Transverse colon (tissue), 4 donors: ENCODE results near the gene C10orf67. TPM values are rescaled to one million over a fixed set of nuclear protein-coding genes. Genes with fewer than 3 reads are reported as not detected.

Source experiments
- DNase-seq: peaks from one replicate; pipeline ENCODE4 v3.0.0-alpha.2; 2019
- H3K27ac ChIP-seq, 4 donors: fragments of 200-600 bp; sonication (generic); 2 replicates each; pipeline ENCODE4 v1.5.1; 2016 to 2018; ENCODE audit warnings: inconsistent platforms in 4 of 4
- H3K27me3 ChIP-seq: fragments of 200-600 bp; sonication (generic); 2 replicates; pipeline ENCODE4 v1.5.1; 2017; ENCODE audit warnings: inconsistent platforms
- H3K36me3 ChIP-seq, 4 donors: fragments of 200-600 bp; sonication (generic); 2 replicates each; pipeline ENCODE4 v1.5.1; 2017 to 2019; ENCODE audit warnings: inconsistent platforms in 4 of 4
- H3K4me1 ChIP-seq, 4 donors: fragments of 200-600 bp; sonication (generic); 2 replicates each; pipeline ENCODE4 v1.5.1; 2017 to 2020; ENCODE audit warnings: inconsistent platforms in 4 of 4
- H3K4me3 ChIP-seq, 4 donors: fragments of 200-600 bp; sonication (generic); 1 replicate in 1 of 4; 2 replicates in 3 of 4; pipeline versions ENCODE4 v1.5.1 to v1.6.1; 2017 to 2019; ENCODE audit warnings: inconsistent platforms in 4 of 4
- H3K9me3 ChIP-seq, 2 donors: fragments of 200-600 bp; sonication (generic); 2 replicates each; pipeline ENCODE4 v1.5.1; 2017 to 2019; ENCODE audit warnings: inconsistent platforms in 2 of 2
- EP300 ChIP-seq: sonication (generic); formaldehyde crosslinking; IDR thresholded peaks from one replicate; pipeline ENCODE4 v1.6.1; 2017; ENCODE audit warnings: antibody characterized with exemption, low read depth
- POLR2A ChIP-seq: fragments of 450-650 bp; IDR thresholded peaks from one replicate; pipeline ENCODE4 v1.6.1; 2016; ENCODE audit warnings: antibody characterized with exemption, mild to moderate bottlenecking, moderate library complexity
- POLR2AphosphoS5 ChIP-seq, 3 donors: sonication (generic); formaldehyde crosslinking; IDR thresholded peaks; one replicate each; pipeline ENCODE4 v1.6.1; 2016; ENCODE audit warnings: antibody characterized with exemption in 3 of 3
- WGBS, 2 donors: methylation state at CpG; one replicate each; pipeline ENCODE4 v1.1.5; 2018; ENCODE audit warnings: low coverage in 1 of 2; 5-methylcytosine and 5-hydroxymethylcytosine counted together
- in situ Hi-C, 4 donors: fragments of 200-750 bp; cut with MboI; loops; one replicate each; pipeline versions ENCODE4 v1.15.0 to v1.15.1; 2017; ENCODE audit warnings: low sequenced_read_pairs in 3 of 4, low pct_ligation_motif_present in 1 of 4, low pct_unique_long_range_greater_than_20kb in 1 of 4
- intact Hi-C: fragments of 100-400 bp; cut with DNase I; formaldehyde crosslinking; loops from one replicate; pipeline ENCODE4 v1.15.1; 2023; ENCODE audit warnings: low total_unique reads
- total RNA-seq, 4 donors: library from RNA; depleted of rRNA; stranded (reverse); fragments of >200 nt; gene quantifications; one replicate each; pipeline ENCODE4 v1.1.0, GENCODE V29; 2016
- TF ChIP-seq, protein P1 (sequence below), 5 experiments: fragments of 200-600 bp in 3 of 5; fragments of 450-650 bp in 2 of 5; sonication (generic) in 3 of 5; IDR thresholded peaks; 1 replicate in 2 of 5; 2 replicates in 3 of 5; pipeline ENCODE4 v1.5.1; 2016 to 2017; ENCODE audit warnings: antibody characterized with exemption in 5 of 5, inconsistent platforms in 3 of 5, mild to moderate bottlenecking in 2 of 5, moderate library complexity in 1 of 5

Gene C10orf67
- total RNA-seq, 4 donors from 2014 or later: not detected

DNA sequence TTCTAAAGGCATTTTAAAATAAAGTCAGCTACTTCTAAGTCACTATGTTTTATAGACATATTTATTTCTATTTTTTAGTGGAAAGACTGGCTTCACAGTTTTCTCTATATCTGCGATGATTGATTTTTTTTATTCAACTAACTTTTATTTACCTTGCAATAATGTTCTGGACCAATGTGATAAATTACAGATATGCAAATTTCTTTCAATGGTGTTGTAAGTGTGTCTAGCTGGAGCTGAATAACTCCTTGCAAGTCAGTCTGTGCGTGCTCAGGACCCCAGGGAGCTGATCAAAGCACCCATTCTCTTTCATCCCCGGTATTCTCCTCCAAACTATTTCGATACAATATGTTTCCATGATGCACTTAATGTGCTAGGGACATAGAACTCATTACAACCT is 142.8 kb downstream of the C10orf67 start:
- no peaks in the 10 kb centered on the region for H3K9me3 ChIP-seq
- in situ Hi-C loops: no loop called here
- H3K27me3 ChIP-seq: peaks cover 89% of the 10 kb centered on the region
- H3K4me3 ChIP-seq: no peak overlapping the region
- TF ChIP-seq, protein P1, sequence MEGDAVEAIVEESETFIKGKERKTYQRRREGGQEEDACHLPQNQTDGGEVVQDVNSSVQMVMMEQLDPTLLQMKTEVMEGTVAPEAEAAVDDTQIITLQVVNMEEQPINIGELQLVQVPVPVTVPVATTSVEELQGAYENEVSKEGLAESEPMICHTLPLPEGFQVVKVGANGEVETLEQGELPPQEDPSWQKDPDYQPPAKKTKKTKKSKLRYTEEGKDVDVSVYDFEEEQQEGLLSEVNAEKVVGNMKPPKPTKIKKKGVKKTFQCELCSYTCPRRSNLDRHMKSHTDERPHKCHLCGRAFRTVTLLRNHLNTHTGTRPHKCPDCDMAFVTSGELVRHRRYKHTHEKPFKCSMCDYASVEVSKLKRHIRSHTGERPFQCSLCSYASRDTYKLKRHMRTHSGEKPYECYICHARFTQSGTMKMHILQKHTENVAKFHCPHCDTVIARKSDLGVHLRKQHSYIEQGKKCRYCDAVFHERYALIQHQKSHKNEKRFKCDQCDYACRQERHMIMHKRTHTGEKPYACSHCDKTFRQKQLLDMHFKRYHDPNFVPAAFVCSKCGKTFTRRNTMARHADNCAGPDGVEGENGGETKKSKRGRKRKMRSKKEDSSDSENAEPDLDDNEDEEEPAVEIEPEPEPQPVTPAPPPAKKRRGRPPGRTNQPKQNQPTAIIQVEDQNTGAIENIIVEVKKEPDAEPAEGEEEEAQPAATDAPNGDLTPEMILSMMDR (IDR thresholded peaks at IDR 0.05): no peak
- TF ChIP-seq POLR2AphosphoS5 (IDR thresholded peaks at IDR 0.05): no peak
- 8 to 14% methylated on average over 4 of the region's 4 CpGs for WGBS, 2 donors
- H3K27ac ChIP-seq: no peak overlapping the region
- intact Hi-C loops: no loop called here
- H3K4me1 ChIP-seq: no peaks in the 10 kb centered on the region
- DNase-seq: no peak
- H3K36me3 ChIP-seq: no peaks in the 10 kb centered on the region

DNA sequence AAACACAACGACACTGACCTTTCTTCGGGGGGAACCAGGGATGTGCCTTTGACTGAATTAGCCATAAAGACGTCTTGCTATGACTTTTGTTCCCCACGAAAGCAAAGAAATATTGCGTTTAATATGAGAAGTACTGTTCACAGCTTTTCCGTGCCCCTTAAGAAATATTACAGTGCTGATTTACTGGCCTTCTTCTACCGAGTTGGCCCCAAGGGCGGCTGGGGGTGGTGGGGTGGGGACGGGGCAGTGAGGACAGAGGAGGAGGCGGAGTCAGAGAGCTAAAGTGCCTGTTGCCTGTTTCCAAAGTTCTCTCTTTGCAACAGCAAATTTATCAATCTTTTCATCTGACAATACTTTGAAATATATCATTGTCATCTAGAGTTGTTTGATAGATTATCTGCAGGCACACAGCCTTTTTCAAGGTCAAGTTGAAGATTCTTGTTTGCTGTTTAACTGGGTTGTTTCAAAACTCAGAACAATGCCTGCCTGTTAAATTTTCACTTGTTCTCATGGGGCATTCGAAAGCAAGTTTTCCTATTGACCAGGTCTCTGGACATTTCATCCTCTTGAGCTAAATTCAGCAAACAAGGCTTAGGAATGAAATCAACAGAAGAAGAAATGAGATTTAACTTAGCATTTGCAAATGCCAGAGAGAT is 143.5 kb downstream of the C10orf67 start:
- DNase-seq: no peak
- Histone ChIP-seq H3K27ac (no peak overlapping the region), H3K27me3 (peaks cover 96% of the 10 kb centered on the region), H3K9me3 (no peaks in the 10 kb centered on the region), H3K36me3 (no peaks in the 10 kb centered on the region), H3K4me1 (no peaks in the 10 kb centered on the region), H3K4me3 (no peak overlapping the region)
- 5 to 10% methylated on average over 5 to 11 of the region's 11 CpGs for WGBS, 2 donors
- TF ChIP-seq EP300: no peak
- no peak for TF ChIP-seq POLR2AphosphoS5 (IDR thresholded peaks at IDR 0.05)
- no peak for TF ChIP-seq POLR2A
- TF ChIP-seq, protein P1 (IDR thresholded peaks at IDR 0.05): no peak
- in situ Hi-C loops (no loop called here), intact Hi-C loops (no loop called here)

DNA sequence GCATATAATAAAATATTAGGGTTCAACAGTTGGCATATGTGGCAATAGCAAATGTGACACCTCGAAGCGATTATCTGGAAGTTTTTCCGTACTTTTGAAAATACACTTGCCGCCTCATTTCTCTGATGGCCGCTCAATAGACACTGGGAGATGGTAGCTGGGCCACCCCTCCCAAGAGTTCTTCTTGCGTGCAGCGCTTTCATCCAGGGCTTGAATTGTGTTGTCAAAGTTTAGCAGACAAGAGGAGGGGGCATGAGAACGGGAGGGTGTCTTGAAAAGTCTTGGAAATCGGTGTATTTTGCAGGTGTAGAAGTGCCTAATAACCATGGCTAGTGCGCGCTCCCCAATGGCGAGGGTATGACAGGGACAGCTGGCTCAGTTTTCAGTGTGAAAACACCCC is 144.0 kb downstream of the C10orf67 start:
- intact Hi-C loops: no loop called here
- Histone ChIP-seq H3K27me3 (peaks cover 100% of the 10 kb centered on the region), H3K4me1 (no peaks in the 10 kb centered on the region), H3K9me3 (no peaks in the 10 kb centered on the region), H3K27ac (no peak overlapping the region), H3K36me3 (no peaks in the 10 kb centered on the region), H3K4me3 (no peak overlapping the region)
- no peak for DNase-seq
- in situ Hi-C loops: no loop called here
- WGBS, 2 donors: 11 to 23% methylated on average over 8 to 12 of the region's 12 CpGs
- TF ChIP-seq POLR2AphosphoS5 (IDR thresholded peaks at IDR 0.05) (no peak), EP300 (no peak), POLR2A (no peak)

DNA sequence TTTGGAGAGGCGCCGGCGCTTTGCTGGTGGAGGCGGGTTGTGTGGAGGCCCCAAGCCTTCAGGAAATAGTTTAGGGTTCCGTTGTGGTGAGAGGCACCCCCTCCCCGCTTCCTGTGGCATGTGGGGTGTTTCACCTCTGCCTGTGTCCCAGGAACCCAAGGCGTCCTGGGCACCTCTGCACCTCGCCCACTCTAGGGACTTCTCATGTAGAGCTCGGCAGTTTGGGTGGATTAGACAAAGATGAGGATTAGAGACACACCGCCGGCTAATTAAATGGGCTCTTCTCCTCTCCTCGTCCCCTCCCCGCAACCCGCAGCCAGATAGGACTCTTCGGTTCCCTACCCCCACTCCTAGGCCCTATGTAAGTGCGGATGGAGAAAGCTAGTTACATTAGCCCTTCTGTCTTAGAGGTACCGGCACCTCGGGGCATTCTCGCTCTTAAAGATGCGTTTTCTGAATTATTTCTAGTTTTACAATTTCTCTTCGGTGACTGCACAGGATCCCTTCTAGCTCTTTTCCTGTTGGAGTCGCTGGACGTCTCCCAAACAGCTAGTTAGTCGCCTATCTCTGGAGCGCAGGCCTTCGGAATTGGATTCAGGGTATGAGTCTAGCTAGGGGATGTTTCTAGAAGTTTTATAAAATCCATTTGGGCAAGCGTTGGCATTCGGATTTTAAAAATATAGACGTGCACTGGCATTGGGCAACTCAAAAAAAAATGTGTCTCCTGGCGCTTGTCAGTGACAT is 144.7 kb downstream of the C10orf67 start:
- no peaks in the 10 kb centered on the region for H3K9me3 ChIP-seq
- peaks cover 100% of the 10 kb centered on the region for H3K27me3 ChIP-seq
- H3K4me3 ChIP-seq: no peak overlapping the region

More for the DNA sequence above, 144.7 kb downstream of the C10orf67 start:
- H3K27ac ChIP-seq: no peak overlapping the region
- no peak for TF ChIP-seq EP300
- no peak for TF ChIP-seq POLR2AphosphoS5 (IDR thresholded peaks at IDR 0.05)
- TF ChIP-seq, protein P1 (IDR thresholded peaks at IDR 0.05): no peak
- no peak for TF ChIP-seq POLR2A
- H3K4me1 ChIP-seq: peaks cover 0 to 3% (median 0%) of the 10 kb centered on the region in 4 donors
- intact Hi-C loops (no loop called here), in situ Hi-C loops (no loop called here)
- H3K36me3 ChIP-seq: no peaks in the 10 kb centered on the region
- WGBS, 2 donors: 5 to 13% methylated on average over 4 to 30 of the region's 30 CpGs
- DNase-seq: no peak
